KOPT-K1 (cell line): ENCODE data around the gene GABRG3.

Experiments used
- H3K27ac ChIP-seq: fragments of 200-600 bp; sonication (generic); 2 replicates; pipeline ENCODE4 v1.5.1; 2016; ENCODE audit warnings: antibody characterized with exemption, mild to moderate bottlenecking, low read depth, low read length; ENCODE audit not compliant: poor library complexity, severe bottlenecking
- H3K36me3 ChIP-seq: fragments of 200-600 bp; sonication (generic); 2 replicates; pipeline ENCODE4 v1.5.1; 2017; ENCODE audit warnings: antibody characterized with exemption, mild to moderate bottlenecking, low read length, moderate library complexity; ENCODE audit not compliant: insufficient read depth
- H3K9me3 ChIP-seq: fragments of 200-600 bp; sonication (generic); 2 replicates; pipeline ENCODE4 v1.5.1; 2017; ENCODE audit warnings: antibody characterized with exemption, low read length, mild to moderate bottlenecking; ENCODE audit not compliant: insufficient read depth, poor library complexity, severe bottlenecking

Gene GABRG3

DNA sequence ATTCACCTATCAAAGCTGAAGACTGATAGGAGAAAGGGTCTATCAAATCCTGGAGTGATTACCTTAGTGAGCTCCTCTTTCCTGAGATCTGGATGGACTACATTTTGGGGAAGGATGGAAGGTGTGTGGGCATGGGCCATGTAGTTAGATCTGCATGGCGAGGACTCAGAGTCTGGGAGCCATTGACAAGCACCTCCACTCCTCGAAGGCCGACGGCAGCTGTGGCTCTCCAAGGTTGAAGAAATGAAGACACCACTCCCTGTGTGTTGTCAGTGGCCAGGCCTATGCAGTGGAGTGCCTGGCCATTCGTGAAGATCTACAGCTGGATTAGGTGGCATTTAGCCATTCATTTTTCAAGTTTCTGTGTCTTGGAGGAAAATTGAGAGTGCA lies 509.2 kb downstream of the GABRG3 start:
- H3K36me3 ChIP-seq: no peaks in the 10 kb centered on the region
- no peaks in the 10 kb centered on the region for H3K9me3 ChIP-seq

GRCh38 chr15:27480642-27481041 lies 509.7 kb downstream of the GABRG3 start:
- no peak overlapping the region for H3K27ac ChIP-seq
- no peaks in the 10 kb centered on the region for H3K9me3 ChIP-seq
- H3K36me3 ChIP-seq: no peaks in the 10 kb centered on the region

More for the DNA sequence above, 509.2 kb downstream of the GABRG3 start:
- H3K27ac ChIP-seq: no peak overlapping the region

DNA sequence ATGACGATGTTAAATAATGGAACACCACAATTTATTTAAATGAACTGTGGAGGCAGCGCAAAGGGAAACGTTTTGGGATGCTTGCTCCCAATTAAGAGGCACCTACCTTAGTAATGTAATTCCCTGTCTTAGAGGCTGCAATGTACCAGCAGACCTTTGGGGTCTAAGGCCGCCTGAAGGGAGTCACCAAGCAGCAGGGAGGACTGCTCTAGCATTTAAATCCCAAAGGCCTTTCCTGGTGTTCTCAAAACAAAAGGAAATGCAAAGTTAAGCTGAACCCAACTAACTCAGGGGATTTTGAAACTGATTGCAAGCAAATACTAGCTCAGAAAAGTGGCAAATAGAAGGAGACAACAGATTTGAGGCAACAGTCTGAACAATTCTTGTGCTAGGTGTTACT lies 510.8 kb downstream of the GABRG3 start:
- Histone ChIP-seq H3K27ac (no peak overlapping the region), H3K36me3 (no peaks in the 10 kb centered on the region), H3K9me3 (no peaks in the 10 kb centered on the region)

- no peak overlapping the region for H3K27ac ChIP-seq
- no peaks in the 10 kb centered on the region for H3K9me3 ChIP-seq
- H3K36me3 ChIP-seq: no peaks in the 10 kb centered on the region
Observed at GRCh38 chr15:27482287-27482686, 511.3 kb downstream of the GABRG3 start.

- H3K27ac ChIP-seq: no peak overlapping the region
- H3K36me3 ChIP-seq: no peaks in the 10 kb centered on the region
- no peaks in the 10 kb centered on the region for H3K9me3 ChIP-seq
Observed at GRCh38 chr15:27483124-27483523, 512.1 kb downstream of the GABRG3 start.

DNA sequence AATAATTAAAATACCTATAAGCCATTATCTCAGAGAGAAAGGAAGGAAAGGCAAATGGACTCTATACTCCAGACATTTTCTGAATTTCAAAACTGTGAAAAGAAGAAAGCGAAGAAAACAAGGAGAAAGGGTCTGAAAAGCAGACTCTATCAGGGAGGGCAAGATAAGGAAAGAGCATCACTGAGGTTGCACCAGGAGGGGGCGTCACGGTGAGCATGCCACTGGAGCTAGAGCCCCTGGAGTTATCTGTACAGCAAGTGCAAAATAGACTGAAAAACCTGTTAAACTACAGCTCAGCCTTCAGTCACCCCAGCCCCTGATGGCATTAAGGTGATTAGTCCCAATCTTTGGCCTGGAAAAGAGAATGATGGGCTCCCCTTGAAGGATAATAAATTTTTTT lies 514.3 kb downstream of the GABRG3 start:
- Histone ChIP-seq H3K9me3 (no peaks in the 10 kb centered on the region), H3K27ac (no peak overlapping the region), H3K36me3 (no peaks in the 10 kb centered on the region)

DNA sequence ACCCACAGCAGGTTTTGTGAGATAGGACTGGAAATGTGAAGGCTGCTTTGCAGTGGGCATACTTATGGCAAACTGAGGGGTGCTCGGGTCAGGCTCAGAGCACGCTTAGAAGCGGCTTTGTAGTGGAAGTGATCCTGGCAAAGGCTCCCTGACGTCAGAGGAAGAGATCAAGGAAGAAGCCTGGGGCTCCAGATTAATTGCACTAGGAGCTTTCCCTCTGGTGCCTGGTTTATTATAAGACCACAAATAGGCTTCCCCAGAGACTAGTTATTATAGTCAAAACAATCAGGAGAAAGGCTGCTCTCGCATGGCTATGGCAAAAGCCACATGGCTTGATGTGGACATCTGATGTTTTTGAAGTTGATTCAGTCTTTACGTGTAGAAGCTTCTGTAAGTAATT lies 515.1 kb downstream of the GABRG3 start:
- Histone ChIP-seq H3K9me3 (no peaks in the 10 kb centered on the region), H3K36me3 (no peaks in the 10 kb centered on the region), H3K27ac (no peak overlapping the region)

DNA sequence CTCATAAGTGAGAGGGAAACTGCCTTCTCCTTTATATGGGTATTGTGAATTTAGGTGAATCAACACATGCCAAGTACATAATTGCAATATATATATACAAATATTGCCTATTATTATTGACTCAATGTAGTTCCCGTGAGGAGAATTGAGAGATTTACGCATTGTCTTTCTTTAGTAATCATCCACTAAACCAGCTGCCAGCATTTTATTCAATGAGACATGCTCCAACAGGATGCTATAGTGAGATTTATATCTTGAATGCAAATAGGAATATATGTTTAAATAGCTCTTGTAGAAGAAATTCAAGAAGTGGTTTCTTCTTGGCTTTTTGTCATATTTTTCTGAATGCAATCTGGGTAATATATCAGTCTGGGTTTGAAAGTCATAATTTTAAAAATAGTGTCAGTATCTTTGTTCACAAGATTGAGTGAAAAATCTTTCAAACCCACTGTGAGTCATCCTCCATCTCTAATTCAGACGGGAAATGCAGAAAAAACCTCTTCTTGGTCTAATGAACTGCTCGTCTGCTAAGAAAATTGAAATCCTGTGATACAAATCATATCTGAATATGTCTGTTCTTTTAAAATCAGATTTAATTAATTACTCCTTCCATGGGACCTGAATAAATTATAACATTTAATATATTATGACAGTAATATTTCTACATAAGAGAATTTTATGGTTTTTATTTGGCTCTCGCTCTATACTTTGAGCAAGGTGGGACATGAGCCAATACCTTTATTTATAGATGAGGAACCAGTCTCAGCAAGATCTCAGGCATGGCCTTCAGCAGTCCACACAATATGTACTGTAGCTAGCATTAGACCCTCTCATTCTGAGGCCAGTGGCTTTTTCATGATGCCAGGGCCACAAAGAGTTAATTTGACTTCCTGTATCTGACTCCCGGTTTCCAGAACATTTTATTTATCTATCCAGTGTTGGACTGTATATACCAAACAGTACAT lies 516.0 kb downstream of the GABRG3 start:
- no peaks in the 10 kb centered on the region for H3K36me3 ChIP-seq
- H3K9me3 ChIP-seq: no peaks in the 10 kb centered on the region
- no peak overlapping the region for H3K27ac ChIP-seq

DNA sequence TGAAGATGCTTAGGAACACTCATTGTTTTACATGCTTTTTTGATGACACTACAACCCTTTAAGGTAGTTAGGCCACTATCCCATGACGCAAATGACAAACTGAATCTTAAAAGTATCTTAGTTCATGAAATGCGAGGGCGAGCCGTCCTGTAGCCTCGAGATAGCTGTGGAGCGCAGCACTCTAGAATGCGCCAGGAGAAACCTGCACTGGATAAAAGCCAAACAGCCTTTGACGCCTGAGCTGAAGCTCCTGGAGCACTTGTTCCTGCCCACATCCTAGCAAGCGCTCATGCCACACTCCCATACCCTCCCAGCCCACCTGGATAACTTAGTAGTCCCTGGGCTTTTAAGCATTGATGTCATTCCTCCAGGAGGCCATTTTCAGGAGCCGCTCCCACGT lies 516.9 kb downstream of the GABRG3 start:
- H3K36me3 ChIP-seq: no peaks in the 10 kb centered on the region
- H3K27ac ChIP-seq: no peak overlapping the region
- no peaks in the 10 kb centered on the region for H3K9me3 ChIP-seq

- Histone ChIP-seq H3K9me3 (no peaks in the 10 kb centered on the region), H3K36me3 (no peaks in the 10 kb centered on the region), H3K27ac (no peak overlapping the region)
Observed at GRCh38 chr15:27490867-27491595, 520.0 kb downstream of the GABRG3 start.

DNA sequence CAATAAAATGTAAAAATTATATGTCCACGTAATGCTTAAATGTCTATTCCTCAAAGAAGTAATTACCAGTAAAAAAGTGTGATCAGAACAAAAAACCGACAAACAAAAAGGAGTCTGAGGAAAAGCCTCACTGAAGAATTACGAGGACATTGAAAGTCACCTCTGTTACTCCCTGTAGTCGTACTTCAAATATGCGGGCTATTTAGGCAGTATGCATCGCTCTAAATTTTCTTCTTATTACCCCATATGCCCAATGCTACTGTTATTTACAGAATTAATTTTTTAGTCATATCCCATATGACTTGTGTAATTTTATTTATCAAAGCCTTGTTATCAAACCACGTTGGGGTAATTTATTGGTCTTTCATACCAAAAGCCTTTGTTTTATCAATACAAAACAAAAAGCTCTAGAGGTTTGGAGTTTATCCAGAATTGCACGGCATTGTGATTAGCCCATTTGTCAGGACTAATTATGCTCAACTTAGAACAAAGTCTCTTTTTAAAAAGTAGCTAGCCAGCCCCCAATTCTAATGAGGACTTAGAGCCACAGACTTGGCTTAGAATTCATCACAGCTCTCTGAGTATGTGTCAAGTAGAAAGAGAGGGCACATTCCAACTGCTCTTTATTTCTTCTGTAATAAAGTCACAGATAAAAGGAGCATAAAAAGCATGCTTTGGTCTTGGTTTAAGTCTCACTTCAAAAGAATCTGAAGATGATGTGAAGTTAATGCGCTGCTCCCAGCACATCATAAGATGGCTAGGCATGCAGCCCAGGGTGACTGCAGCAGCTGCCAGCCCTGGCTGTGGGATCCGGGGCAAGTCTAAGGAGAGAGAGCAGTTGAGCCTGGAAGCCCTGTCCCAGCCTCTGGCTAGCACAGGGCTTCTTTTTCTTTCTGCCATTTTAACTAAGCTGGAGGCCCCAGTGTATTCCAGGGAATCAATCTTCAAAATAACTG lies 521.0 kb downstream of the GABRG3 start:
- H3K36me3 ChIP-seq: no peaks in the 10 kb centered on the region
- no peaks in the 10 kb centered on the region for H3K9me3 ChIP-seq
- no peak overlapping the region for H3K27ac ChIP-seq

DNA sequence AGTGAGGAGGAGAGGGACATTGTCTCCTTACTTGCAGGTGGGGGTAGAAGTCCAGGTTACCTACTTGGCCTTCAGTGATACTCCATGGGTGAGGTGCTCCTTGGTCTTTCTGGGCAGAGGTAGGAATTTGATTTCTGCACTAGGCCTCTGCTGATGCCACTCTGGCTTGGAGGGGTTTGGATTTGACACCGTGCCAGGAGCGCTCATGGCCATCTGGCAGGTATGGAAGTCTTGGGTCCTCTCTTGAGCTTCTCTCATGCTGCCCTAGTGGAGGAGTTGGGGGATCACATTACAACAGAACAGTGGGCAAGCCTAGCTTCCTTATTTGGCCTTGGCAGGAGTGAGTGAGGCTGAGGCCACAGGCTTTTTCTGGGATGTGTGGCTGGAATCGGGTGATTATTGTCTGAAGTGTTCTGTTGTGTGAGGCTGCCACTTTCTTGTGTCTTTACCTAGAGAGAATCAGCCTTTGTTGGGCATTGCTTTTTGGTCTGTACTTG lies 525.0 kb downstream of the GABRG3 start:
- Histone ChIP-seq H3K36me3 (no peaks in the 10 kb centered on the region), H3K9me3 (no peaks in the 10 kb centered on the region), H3K27ac (no peak overlapping the region)

DNA sequence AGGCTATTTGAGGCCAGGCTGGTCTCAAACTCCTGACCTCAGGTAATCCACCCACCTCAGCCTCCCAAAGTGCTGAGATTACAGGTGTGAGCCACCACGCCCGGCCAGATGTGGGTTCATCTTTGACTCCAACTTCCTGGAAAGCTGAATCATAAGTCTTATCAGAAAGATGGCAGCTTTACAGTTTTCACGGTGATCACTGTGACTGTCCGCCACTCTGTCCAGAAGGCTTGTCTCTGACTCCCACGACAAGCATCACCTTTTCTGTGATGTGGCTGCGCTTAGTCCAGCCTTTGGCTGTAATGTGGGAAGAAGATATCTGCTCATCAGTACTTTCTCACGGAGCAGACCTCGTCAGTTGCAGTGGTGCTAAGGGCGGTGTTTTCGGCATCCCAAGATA lies 527.7 kb downstream of the GABRG3 start:
- Histone ChIP-seq H3K36me3 (no peaks in the 10 kb centered on the region), H3K27ac (no peak overlapping the region), H3K9me3 (no peaks in the 10 kb centered on the region)

DNA sequence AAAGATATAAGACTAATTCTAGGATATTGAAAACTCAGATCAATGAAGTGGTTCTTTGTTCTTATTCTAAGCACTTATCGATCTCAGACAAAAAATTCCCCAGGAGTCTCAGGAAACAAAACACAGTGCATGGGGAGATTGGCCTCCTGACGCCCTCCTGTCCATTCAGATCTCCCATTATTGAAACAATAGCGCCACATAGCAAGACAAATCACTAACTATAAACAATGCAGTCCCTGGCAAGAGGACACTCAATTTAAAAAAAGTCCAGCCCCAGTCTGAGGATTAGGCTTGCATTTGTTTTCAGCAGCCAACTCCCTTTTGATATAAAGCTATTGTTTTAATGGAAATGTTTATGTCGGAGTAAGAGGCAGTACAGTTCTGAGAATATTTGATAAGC lies 528.2 kb downstream of the GABRG3 start:
- Histone ChIP-seq H3K36me3 (no peaks in the 10 kb centered on the region), H3K27ac (no peak overlapping the region), H3K9me3 (no peaks in the 10 kb centered on the region)
